HG03045 (cell line): ENCODE measurements around the gene ZBTB20.

ENCODE experiments used
- ATAC-seq: cut with Tn5 transposase; IDR thresholded peaks from one replicate; pipeline ENCODE4 v1.9.1; 2021; ENCODE audit warnings: mild to moderate bottlenecking, moderate library complexity; ENCODE audit not compliant: unreplicated experiment

ZBTB20 gene

GRCh38 chr3:114284644-114285043 is 862.4 kb downstream of the ZBTB20 start:
- ATAC-seq: no peak
